Smooth muscle cell (in vitro differentiated cells): ENCODE results near the gene PRDM16. TPM values are rescaled to one million over a fixed set of nuclear protein-coding genes. Genes with fewer than 3 reads are reported as not detected.

Source experiments
- DNase-seq: peaks from one replicate; lab custom pipeline; 2025; ENCODE audit not compliant: unreplicated experiment; lab: John Stamatoyannopoulos, UW
- H2AFZ ChIP-seq: fragments of 200-600 bp; sonication (generic); 2 replicates; pipeline ENCODE4 v1.6.0; 2016; ENCODE audit warnings: antibody characterized with exemption, low read depth, mild to moderate bottlenecking
- H3F3A ChIP-seq: fragments of 200-600 bp; sonication (generic); 2 replicates; pipeline ENCODE4 v1.6.0; 2017; ENCODE audit warnings: antibody characterized with exemption, low read depth
- H3K27ac ChIP-seq: fragments of 200-600 bp; sonication (generic); 2 replicates; pipeline ENCODE4 v1.5.1; 2016; ENCODE audit warnings: low read depth, mild to moderate bottlenecking
- H3K27me3 ChIP-seq: fragments of 200-600 bp; sonication (generic); 2 replicates; pipeline ENCODE4 v1.6.1; 2016; ENCODE audit warnings: low read depth, mild to moderate bottlenecking
- H3K36me3 ChIP-seq: fragments of 200-600 bp; sonication (generic); 2 replicates; pipeline ENCODE4 v1.5.1; 2016; ENCODE audit warnings: low read depth
- H3K4me1 ChIP-seq: fragments of 200-600 bp; sonication (generic); 2 replicates; pipeline ENCODE4 v1.5.1; 2016; ENCODE audit warnings: low read depth
- H3K4me2 ChIP-seq: fragments of 200-600 bp; sonication (generic); 2 replicates; pipeline ENCODE4 v1.6.0; 2016; ENCODE audit warnings: mild to moderate bottlenecking
- H3K4me3 ChIP-seq: fragments of 200-600 bp; sonication (generic); 2 replicates; pipeline ENCODE4 v1.5.1; 2016; ENCODE audit warnings: mild to moderate bottlenecking
- H3K79me2 ChIP-seq: fragments of 200-600 bp; sonication (generic); 2 replicates; pipeline ENCODE4 v1.6.0; 2016; ENCODE audit warnings: low read depth, mild to moderate bottlenecking
- H3K9ac ChIP-seq: fragments of 200-600 bp; sonication (generic); 2 replicates; pipeline ENCODE4 v1.6.0; 2016; ENCODE audit warnings: low read depth
- H3K9me3 ChIP-seq: fragments of 200-600 bp; sonication (generic); replicated peaks from 2 replicates; pipeline ENCODE4 v1.5.1; 2016; ENCODE audit warnings: low read depth
- H4K20me1 ChIP-seq: fragments of 200-600 bp; sonication (generic); 2 replicates; pipeline ENCODE4 v1.6.0; 2016; ENCODE audit warnings: low read depth
- CTCF ChIP-seq: fragments of 200-600 bp; sonication (generic); IDR thresholded peaks from 2 replicates; pipeline ENCODE4 v1.5.1; 2017; ENCODE audit warnings: borderline replicate concordance, mild to moderate bottlenecking, antibody characterized with exemption; ENCODE audit not compliant: insufficient read depth, poor library complexity, severe bottlenecking
- WGBS: methylation state at CpG from one replicate; pipeline ENCODE4 v1.1.7; 2016; ENCODE audit warnings: low lambda C conversion rate; 5-methylcytosine and 5-hydroxymethylcytosine counted together
- polyA plus RNA-seq: library from polyadenylated mRNA; unstranded; fragments of >200 nt; fragmentation: Nextera tagmentation; extraction: Ambion mirVana; gene quantifications from 2 replicates; pipeline ENCODE4 v1.2.1, GENCODE V29; 2016
- total RNA-seq: library from RNA; depleted of rRNA; stranded (reverse); fragments of >200 nt; gene quantifications from 2 replicates; pipeline ENCODE4 v1.2.3, GENCODE V29; 2014

The PRDM16 gene
- total and polyA plus RNA-seq, 2 experiments from 2014 or later = 0.72 to 1.3 TPM

GRCh38 chr1:3263790-3264189 lies 194.8 kb downstream of the PRDM16 start:
- Histone ChIP-seq H3K4me2 (no peak overlapping the region), H2AFZ (no peak overlapping the region), H3K79me2 (no peaks in the 10 kb centered on the region), H3K4me1 (no peaks in the 10 kb centered on the region), H3F3A (no peaks in the 10 kb centered on the region), H4K20me1 (no peaks in the 10 kb centered on the region), H3K4me3 (no peak overlapping the region), H3K27ac (no peak overlapping the region), H3K36me3 (no peaks in the 10 kb centered on the region), H3K27me3 (no peaks in the 10 kb centered on the region), H3K9me3 (no peaks in the 10 kb centered on the region), H3K9ac (no peak overlapping the region)
- DNase-seq = no peak
- no peak for TF ChIP-seq CTCF
- WGBS = 93% methylated on average over 10 of the region's 10 CpGs

DNA sequence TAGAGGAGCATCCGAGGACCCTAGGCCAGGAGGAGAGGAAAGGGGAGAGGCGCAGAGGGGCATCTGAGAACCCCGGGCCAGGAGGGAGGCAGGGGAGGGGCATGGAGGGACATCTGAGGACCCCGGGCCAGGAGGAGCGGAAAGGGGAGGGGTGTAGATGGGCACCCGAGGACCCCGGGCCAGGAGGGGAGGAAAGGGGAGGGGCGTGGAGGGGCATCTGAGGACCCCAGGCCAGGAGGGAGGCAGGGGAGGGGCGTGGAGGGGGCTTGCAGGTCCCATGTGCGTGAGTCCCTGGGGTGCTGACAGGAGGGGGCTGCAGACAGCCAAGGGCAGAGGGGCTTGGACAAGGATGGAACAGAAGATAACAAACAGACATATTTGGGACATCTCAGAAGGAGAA lies 195.5 kb downstream of the PRDM16 start:
- DNase-seq = no peak
- no peak for TF ChIP-seq CTCF
- no peak overlapping the region for H3K27ac ChIP-seq
- no peak overlapping the region for H3K4me3 ChIP-seq
- H3K9ac ChIP-seq = no peak overlapping the region
- 100% methylated on average over 3 of the region's 10 CpGs for WGBS
- no peaks in the 10 kb centered on the region for H4K20me1 ChIP-seq
- no peak overlapping the region for H3K4me2 ChIP-seq
- H3K36me3 ChIP-seq = no peaks in the 10 kb centered on the region
- no peaks in the 10 kb centered on the region for H3K27me3 ChIP-seq
- no peaks in the 10 kb centered on the region for H3K4me1 ChIP-seq
- no peaks in the 10 kb centered on the region for H3K79me2 ChIP-seq
- H3K9me3 ChIP-seq = no peaks in the 10 kb centered on the region
- H2AFZ ChIP-seq = no peak overlapping the region
- no peaks in the 10 kb centered on the region for H3F3A ChIP-seq

DNA sequence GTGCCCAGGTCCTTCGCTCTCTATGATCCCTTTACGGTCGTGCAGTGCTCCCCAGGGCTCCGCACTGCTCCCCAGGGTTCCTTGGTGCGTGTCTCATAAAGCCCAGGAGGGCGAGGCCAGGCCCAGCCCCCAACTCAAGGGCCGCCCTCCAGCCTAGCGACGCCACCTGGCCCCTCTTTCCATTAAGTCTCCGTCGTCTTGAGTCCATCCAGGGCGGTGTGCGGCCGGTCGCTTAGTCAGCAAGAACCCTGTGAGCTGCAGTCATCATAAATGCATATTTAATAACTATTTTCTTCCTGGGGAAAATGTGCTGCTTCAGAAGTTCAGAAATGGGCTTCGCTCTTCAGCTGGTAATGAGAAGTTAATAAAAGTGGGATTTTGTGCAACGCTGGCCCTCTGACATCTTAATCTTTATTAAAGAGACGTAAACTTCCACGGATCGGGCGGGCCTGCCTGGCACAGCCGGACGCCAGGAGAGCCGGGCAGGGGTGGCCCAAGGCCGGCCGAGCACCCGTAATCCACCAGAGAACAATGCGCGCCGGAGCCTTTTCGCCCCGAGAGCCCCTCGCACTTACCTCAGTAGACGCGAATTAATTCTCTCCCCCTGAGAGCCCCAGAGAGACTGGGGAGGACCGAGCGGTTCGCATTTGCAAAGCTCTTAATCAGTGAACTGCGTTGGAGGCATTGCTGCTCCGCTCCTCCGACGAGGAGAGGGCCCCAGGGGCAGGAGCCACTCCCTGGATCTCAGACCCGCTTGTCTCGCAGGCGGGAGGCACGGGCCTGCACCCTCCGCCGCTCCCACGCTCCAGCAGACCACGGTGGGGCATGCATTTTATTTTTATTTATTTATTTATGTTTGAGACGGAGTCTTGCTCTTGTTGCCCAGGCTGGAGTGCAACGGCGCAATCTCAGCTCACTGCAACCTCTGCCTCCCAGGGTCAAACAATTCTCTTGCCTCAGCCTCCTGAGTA lies 197.1 kb downstream of the PRDM16 start:
- H3K9me3 ChIP-seq = no peaks in the 10 kb centered on the region
- no peak for DNase-seq

More for the DNA sequence above, 197.1 kb downstream of the PRDM16 start:
- Histone ChIP-seq H3K4me2 (no peak overlapping the region), H3K9ac (no peak overlapping the region), H3K79me2 (no peaks in the 10 kb centered on the region), H3F3A (no peaks in the 10 kb centered on the region), H3K36me3 (no peaks in the 10 kb centered on the region), H3K27me3 (peaks cover 3% of the 10 kb centered on the region), H3K27ac (no peak overlapping the region), H3K4me3 (no peak overlapping the region), H4K20me1 (no peaks in the 10 kb centered on the region), H2AFZ (no peak overlapping the region), H3K4me1 (no peaks in the 10 kb centered on the region)
- 90% methylated on average over 53 of the region's 53 CpGs for WGBS
- TF ChIP-seq CTCF = no peak
